Common myeloid progenitor, CD34-positive (primary cell): Measurements from ENCODE around the gene HELB.
A peak's percentile ranks its signal among the peaks of the same experiment; 100 is the strongest.
"Not testable (repeated sequence)": the region's sequence is repeated elsewhere in the genome, so short reads cannot be mapped to it uniquely, and the experiment has no call there.

Source experiments
- CTCF ChIA-PET: fragments of 350-600 bp; sonication (Branson Sonifier 250); formaldehyde crosslinking; loops from one replicate; lab custom pipeline; 2021; ENCODE audit warnings: antibody characterized with exemption; lab: Charles Lee
- POLR2A ChIA-PET: fragments of 350-600 bp; sonication (Branson Sonifier 250); formaldehyde crosslinking; loops from one replicate; lab custom pipeline; 2021; ENCODE audit warnings: antibody characterized with exemption; lab: Charles Lee
- DNase-seq, 3 donors: peaks; one replicate each; pipeline versions ENCODE4 v3.0.0 to v3.0.0-alpha.2; 2013
- H3K27ac ChIP-seq, 2 experiments: 1 replicate in 1 of 2; 2 replicates in 1 of 2; pipeline ENCODE4 v1.7.0; 2013; ENCODE audit warnings: inconsistent platforms in 2 of 2, low read length in 2 of 2, mild to moderate bottlenecking in 2 of 2, low read depth in 1 of 2, moderate library complexity in 1 of 2; ENCODE audit not compliant: severe bottlenecking in 2 of 2, insufficient read depth in 1 of 2, poor library complexity in 1 of 2
- H3K27me3 ChIP-seq, 5 experiments: replicated peaks in 2 of 5; 1 replicate in 3 of 5; 2 replicates in 2 of 5; pipeline versions ENCODE4 v1.6.1 to v1.7.0; 2013; ENCODE audit warnings: low read length in 4 of 5, mild to moderate bottlenecking in 2 of 5, moderate library complexity in 2 of 5, inconsistent platforms in 1 of 5; ENCODE audit not compliant: insufficient read depth in 5 of 5, control insufficient read depth in 4 of 5
- H3K36me3 ChIP-seq, 4 experiments: 1 replicate in 2 of 4; 2 replicates in 2 of 4; pipeline versions ENCODE4 v1.6.1 to v1.7.0; 2013; ENCODE audit warnings: low read length in 3 of 4, control low read depth in 1 of 4, mild to moderate bottlenecking in 1 of 4; ENCODE audit not compliant: control insufficient read depth in 4 of 4, insufficient read depth in 4 of 4
- H3K4me1 ChIP-seq, 4 experiments: 1 replicate in 3 of 4; 2 replicates in 1 of 4; pipeline versions ENCODE4 v1.6.1 to v1.7.1; 2013; ENCODE audit warnings: low read length in 3 of 4, mild to moderate bottlenecking in 3 of 4, control low read depth in 1 of 4, inconsistent platforms in 1 of 4, moderate library complexity in 1 of 4; ENCODE audit not compliant: control insufficient read depth in 4 of 4, insufficient read depth in 4 of 4; ENCODE audit errors: control extremely low read depth in 1 of 4
- H3K4me3 ChIP-seq, 7 experiments: 1 replicate in 4 of 7; 2 replicates in 3 of 7; pipeline versions ENCODE4 v1.5.1 to v1.7.0; 2013; ENCODE audit warnings: mild to moderate bottlenecking in 7 of 7, low read length in 6 of 7, moderate library complexity in 6 of 7, inconsistent platforms in 2 of 7, low read depth in 2 of 7, control low read depth in 1 of 7; ENCODE audit not compliant: insufficient read depth in 4 of 7, control insufficient read depth in 1 of 7; ENCODE audit errors: extremely low read depth in 1 of 7
- H3K9me3 ChIP-seq, 5 experiments: 1 replicate in 4 of 5; 2 replicates in 1 of 5; pipeline versions ENCODE4 v1.6.1 to v1.7.1; 2013; ENCODE audit warnings: low read length in 4 of 5, mild to moderate bottlenecking in 2 of 5, inconsistent platforms in 1 of 5, low read depth in 1 of 5, moderate library complexity in 1 of 5; ENCODE audit not compliant: control insufficient read depth in 4 of 5, insufficient read depth in 2 of 5; ENCODE audit errors: control extremely low read depth in 1 of 5
- WGBS: methylation state at CpG from one replicate; pipeline ENCODE4 v1.1.5; 2013; ENCODE audit not compliant: insufficient coverage; 5-methylcytosine and 5-hydroxymethylcytosine counted together

Gene HELB

GRCh38 chr12:66297080-66297479 lies 5.2 kb upstream of the HELB start:
- Histone ChIP-seq H3K4me3 (no peak overlapping the region), H3K9me3 (no peaks in the 10 kb centered on the region), H3K27ac (no peak overlapping the region), H3K27me3 (no peaks in the 10 kb centered on the region), H3K36me3 (no peaks in the 10 kb centered on the region), H3K4me1 (peaks cover 0 to 5% (median 2%) of the 10 kb centered on the region in 4 experiments)
- CTCF ChIA-PET, result no interaction called here
- DNase-seq, result no peak
- WGBS, result 100% methylated on average over 1 of the region's 4 CpGs
- POLR2A ChIA-PET, result no interaction called here

- no CpG with 5 or more reads among the region's 3 CpGs for WGBS
- DNase-seq, result no peak
- Histone ChIP-seq H3K4me3 (no peak overlapping the region), H3K27ac (no peak overlapping the region), H3K36me3 (no peaks in the 10 kb centered on the region), H3K27me3 (no peaks in the 10 kb centered on the region), H3K4me1 (peaks cover 0 to 5% (median 2%) of the 10 kb centered on the region in 4 experiments), H3K9me3 (no peaks in the 10 kb centered on the region)
- CTCF ChIA-PET, result no interaction called here
- POLR2A ChIA-PET, result no interaction called here
Observed at GRCh38 chr12:66297923-66298322, 4.4 kb upstream of the HELB start.

- Histone ChIP-seq H3K36me3 (peaks cover 2 to 13% (median 7%) of the 10 kb centered on the region in 4 experiments), H3K27ac (peak overlapping the region; percentile 75 to 82), H3K4me3 (peak overlapping the region; percentile 85 to 99 (median 94)), H3K27me3 (no peaks in the 10 kb centered on the region), H3K4me1 (peaks cover 9 to 24% (median 17%) of the 10 kb centered on the region in 4 experiments), H3K9me3 (no peaks in the 10 kb centered on the region)
- WGBS, result no CpG with 5 or more reads among the region's 6 CpGs
- ChIA-PET POLR2A (interaction anchor here (0.6 to 1.6 kb wide), 4 partner anchors 27 to 286 kb away, joined by 3 to 5 read pairs (median 4); no protein-coding TSS in a partner anchor), CTCF (interaction anchor here (1.3 to 1.9 kb wide), 3 partner anchors 11 to 34 kb away, joined by 3 to 6 read pairs (median 3); no protein-coding TSS in a partner anchor)
- DNase-seq, result peak in 1 of 3 donors; percentile 4
Observed at GRCh38 chr12:66302827-66303169, 505 bp downstream of the HELB start.

- DNase-seq, result peak in 1 of 3 donors; percentile 36
- not testable (repeated sequence) for H3K27me3 ChIP-seq, H3K27ac ChIP-seq, H3K9me3 ChIP-seq
- 75% methylated on average over 7 of the region's 14 CpGs for WGBS
- POLR2A ChIA-PET, result interaction anchor here (0.7 to 1.6 kb wide), 2 partner anchors 27 to 85 kb away, joined by 3 to 5 read pairs; no protein-coding TSS in a partner anchor
- CTCF ChIA-PET, result interaction anchor here (1.3 to 1.9 kb wide), 2 partner anchors 11 to 35 kb away, joined by 3 to 6 read pairs; no protein-coding TSS in a partner anchor
- peak overlapping the region in 6 of 7 experiments; percentile 85 to 99 (median 92) for H3K4me3 ChIP-seq
- peaks cover 5 to 17% (median 9%) of the 10 kb centered on the region in 4 experiments for H3K36me3 ChIP-seq
- H3K4me1 ChIP-seq, result peaks cover 9 to 24% (median 17%) of the 10 kb centered on the region in 4 experiments
Observed at GRCh38 chr12:66303316-66303804, 1.1 kb downstream of the HELB start.

- peaks cover 9 to 24% (median 17%) of the 10 kb centered on the region in 4 experiments for H3K4me1 ChIP-seq
- H3K27ac ChIP-seq, result peak overlapping the region in 1 of 2 experiments; percentile 23
- WGBS, result 51% methylated on average over 5 of the region's 6 CpGs
- ChIA-PET POLR2A (no interaction called here), CTCF (interaction anchor here (0.9 to 1.9 kb wide), 2 partner anchors 10 to 160 kb away, joined by 3 to 6 read pairs; no protein-coding TSS in a partner anchor)
- peaks cover 5 to 23% (median 10%) of the 10 kb centered on the region in 4 experiments for H3K36me3 ChIP-seq
- no peaks in the 10 kb centered on the region for H3K27me3 ChIP-seq
- no peaks in the 10 kb centered on the region for H3K9me3 ChIP-seq
- H3K4me3 ChIP-seq, result peak overlapping the region in 4 of 7 experiments; percentile 51 to 99 (median 90)
- peak in 1 of 3 donors; percentile 41 for DNase-seq
Observed at GRCh38 chr12:66304296-66304900, 2.1 kb downstream of the HELB start.

- Histone ChIP-seq H3K4me3 (no peak overlapping the region), H3K9me3 (no peaks in the 10 kb centered on the region), H3K4me1 (peaks cover 0 to 3% (median 1%) of the 10 kb centered on the region in 4 experiments), H3K36me3 (peaks cover 12 to 53% (median 26%) of the 10 kb centered on the region in 4 experiments), H3K27me3 (no peaks in the 10 kb centered on the region), H3K27ac (no peak overlapping the region)
- POLR2A ChIA-PET, result no interaction called here
- no peak for DNase-seq
- CTCF ChIA-PET, result no interaction called here
- WGBS, result 100% methylated on average over 1 of the region's 1 CpG
Observed at GRCh38 chr12:66309606-66310005, 7.3 kb downstream of the HELB start.

GRCh38 chr12:66312189-66312588 lies 9.9 kb downstream of the HELB start:
- Histone ChIP-seq H3K36me3 (peaks cover 12 to 57% (median 25%) of the 10 kb centered on the region in 4 experiments), H3K4me3 (no peak overlapping the region), H3K27ac (no peak overlapping the region), H3K27me3 (no peaks in the 10 kb centered on the region), H3K9me3 (no peaks in the 10 kb centered on the region), H3K4me1 (no peaks in the 10 kb centered on the region)
- no peak for DNase-seq
- ChIA-PET POLR2A (interaction anchor here (0.6 kb wide), 1 partner anchor 14 kb away, joined by 4 read pairs; no protein-coding TSS in a partner anchor), CTCF (no interaction called here)
- WGBS, result 100% methylated on average over 1 of the region's 1 CpG
